ENCODE results near the gene MUSTN1.

The MUSTN1 gene

DNA sequence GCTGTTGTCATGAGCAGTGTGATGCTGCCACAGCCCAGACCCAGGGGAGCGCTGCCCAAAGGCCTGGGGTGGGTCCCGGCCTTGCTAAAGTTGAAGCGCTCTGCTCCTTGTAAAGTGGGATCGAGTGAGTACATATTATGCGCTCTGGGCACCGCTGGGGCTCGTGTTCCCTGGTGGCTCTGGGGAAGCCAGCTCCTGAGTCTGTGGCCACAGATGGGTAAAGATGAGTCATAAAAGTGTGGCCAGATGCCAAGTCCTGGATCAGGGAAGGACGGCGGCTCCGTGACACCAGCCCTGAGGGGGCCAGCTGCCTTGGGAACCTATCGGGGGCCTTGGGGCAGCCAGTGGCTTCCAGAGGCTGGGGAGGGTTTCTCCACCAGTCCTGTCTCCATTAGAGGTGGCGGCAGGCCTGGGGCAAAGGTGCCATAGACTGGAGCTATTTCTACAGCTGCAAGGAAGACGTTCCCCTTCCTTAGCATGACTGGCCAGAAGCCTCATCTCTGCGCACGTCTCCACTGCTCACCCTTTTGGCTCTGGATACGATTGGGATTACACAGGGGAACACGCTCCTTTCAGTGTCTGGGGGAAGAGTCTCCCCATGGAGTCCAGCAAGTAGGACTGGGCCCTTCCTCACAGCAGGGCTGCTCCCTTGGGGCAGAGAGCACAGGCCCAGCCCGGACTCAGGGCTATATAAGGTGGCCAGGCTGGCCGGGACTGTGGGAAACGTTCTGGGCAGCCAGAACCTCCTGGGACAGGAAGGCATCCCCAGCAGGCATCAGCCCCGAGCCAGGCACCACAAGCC lies 3.1 kb downstream of the MUSTN1 start:
- no peak for DNase-seq

DNA sequence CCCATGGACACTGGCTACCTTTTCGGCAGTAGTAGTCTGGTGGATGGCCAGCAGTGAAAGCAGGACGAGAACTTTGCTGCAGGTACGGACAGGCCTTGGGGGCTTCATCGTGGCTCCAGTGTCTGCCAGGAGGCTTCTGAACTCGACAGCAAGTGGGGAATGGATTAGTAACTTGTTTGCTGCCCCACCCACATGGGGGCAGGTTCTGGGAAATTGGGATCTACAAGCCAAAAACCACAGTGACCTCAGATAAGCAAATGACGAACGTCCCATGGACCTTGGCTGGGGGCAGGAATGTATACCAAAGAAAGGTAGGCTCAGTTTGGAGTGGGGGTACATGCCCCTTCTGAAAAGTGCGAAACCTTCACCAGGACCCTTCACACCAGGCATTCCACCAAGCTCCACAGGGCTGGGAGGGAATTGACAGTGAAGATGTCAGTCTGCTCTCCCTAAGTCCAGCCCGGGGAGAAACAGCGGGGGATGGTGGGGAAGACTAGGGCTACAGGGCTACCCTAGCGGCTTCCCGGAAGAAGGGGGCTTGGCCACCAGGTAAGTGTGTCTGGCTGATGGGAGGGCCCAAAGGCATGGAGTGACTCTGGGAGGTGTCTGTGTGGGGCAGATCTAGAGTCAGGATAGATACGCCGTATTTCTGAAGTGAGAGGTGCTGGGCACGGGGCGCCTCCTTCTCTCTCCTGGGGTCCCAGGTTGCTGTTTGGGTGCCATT lies 4.1 kb downstream of the MUSTN1 start, which contains the start of gene ITIH4:
ITIH4 (minus strand) TSS at position 138 of the 724 bp plus-strand sequence; CDS start at position 108, 30 bp downstream.
- no peak for DNase-seq

DNA sequence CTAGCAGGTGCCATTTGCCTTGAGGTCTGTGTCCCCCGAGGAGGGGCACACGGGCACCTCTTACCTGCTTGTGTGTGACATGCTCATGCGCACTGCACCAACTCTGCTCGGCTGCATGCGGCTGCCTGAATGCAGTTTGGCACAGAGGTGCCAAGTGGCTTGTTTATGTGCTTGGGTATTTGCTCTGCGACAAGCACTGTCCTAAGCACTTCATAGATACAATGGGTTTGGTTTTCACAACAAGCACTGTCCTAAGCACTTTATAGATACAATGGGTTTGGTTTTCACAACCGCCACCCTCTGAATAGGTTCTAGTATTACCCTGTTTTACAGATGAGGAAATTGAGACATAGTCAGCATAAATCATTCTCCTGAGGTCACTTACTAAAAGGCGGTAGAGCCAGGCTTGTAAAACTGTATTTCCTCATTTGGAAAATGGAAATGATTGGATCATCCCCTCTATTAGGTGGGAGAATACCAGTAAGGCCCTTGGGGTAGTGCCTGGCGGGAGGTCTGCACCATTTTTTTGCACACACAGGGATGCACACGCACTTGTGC lies 4.8 kb downstream of the MUSTN1 start:
- DNase-seq = no peak

DNA sequence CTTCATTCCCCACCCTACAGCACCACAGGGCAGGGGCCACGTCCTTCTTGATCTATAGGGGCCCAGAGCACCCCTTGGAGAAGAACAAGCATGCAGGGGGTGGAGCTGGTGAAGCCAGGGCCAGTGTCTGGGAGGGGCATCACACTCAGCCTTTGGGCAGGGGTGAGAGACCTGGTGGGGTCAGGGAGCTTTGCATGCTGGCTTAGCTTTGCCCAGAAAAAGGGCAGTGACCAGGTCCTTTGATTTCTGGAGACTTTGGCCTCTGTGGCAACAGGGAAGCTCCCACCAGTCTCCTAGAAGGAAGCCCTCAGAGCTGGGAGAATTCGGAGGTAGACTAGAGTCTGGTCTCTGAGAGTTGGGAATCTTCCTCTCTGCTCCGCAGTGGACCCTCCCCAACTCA lies 5.3 kb downstream of the MUSTN1 start:
- DNase-seq = no peak

DNA sequence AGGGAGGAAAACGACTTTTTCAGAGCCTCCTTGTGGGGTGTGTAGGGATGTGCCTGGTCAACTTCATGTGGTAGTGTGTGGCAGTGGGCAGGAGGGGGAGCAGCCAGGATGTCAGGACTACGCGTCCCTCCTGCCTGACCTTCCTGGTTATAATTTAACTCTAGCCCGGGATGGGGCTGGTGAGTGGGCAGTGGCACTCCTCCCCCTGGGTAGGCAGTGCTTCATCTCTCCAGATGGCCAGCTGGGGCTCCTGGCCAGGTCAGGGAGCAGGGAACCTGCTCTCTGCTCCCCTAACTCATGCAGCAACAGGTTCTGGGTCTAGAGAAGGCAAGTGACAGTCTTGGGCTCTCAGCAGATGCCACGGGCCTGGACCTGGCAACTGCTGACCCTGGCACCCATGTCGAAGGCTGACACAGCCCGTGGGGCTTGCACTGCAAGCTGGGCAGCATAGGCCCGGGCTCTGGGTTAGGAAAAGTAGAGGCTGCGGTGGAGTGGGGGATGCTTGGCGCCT lies 6.9 kb downstream of the MUSTN1 start:
- DNase-seq = no peak

DNA sequence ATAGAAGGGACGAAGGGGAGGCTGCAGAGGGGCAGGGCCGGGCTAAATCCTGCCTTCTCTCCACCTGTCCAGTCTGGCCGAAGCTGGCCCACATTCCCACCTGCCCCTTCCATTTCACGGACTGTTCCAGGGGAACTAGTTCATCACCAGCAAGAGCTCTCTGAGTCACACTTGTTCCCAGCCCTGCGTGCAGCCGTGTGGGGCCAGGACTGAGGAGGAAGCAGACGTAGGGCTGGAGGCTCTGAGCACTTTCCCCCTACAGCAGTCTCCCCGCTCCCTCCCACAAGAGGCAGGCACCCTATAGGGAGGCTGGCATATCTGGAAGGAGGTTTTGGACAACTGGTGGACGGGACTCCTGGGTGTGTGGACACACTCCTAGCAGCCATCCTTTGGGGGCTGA lies 7.4 kb downstream of the MUSTN1 start:
- no peak for DNase-seq

DNA sequence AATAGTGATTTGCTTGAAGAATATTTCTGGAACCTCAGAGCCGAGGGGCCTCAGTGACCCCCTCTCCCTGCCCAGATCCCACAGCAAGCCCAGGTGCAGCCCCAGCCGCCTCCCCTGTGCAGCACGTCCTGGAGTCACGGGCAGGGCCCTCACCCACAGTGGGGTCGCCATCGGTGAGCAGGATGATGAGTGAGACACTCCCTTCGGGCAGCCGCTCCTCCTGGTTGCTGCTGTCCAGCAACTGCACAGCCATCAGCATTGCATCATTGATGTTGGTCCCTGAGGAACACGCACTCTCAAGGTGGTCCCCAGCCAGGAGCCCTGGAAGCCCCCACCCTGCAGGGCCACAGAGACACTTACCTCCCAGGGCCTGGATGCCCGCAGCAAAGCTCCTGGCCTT lies 10.8 kb downstream of the MUSTN1 start:
- no peak for DNase-seq

DNA sequence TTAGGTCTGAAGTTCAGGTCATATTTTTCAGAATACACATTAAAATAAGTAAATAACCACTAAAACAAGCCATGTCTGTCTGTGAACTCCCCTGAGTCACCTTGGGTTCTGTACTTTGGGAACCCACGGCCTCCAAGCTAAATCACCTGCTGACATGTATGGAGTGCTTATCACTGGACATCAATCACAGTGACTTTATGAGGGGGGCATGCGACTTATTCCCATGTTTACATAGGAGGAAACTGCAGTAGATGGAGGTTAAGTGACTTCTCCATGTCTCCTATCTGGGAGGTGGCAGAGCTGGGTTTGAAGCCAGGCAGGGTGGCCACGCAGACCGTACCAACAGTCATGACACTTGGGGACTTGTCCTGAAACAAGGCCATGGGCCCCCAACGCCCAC lies 12.5 kb downstream of the MUSTN1 start:
- DNase-seq = no peak

DNA sequence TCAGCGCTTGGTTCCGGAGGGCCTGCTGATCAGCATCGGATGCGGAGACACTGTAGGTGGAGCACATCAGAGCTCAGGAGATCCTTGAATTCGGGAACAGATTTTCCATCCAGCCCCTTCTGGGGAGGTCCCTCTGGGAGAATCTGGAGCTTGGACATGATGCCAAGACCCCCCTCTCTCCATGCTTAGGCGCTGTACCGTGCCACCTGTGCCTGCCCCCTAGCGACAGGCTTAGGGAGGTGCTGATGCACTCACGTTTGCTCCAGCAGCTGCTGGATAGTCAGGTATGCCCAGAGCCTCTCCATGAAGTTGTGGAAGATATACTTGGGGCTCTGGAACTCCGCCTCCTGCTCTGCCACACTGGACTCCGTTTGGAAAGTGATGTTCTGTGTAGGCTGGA lies 14.1 kb downstream of the MUSTN1 start:
- DNase-seq = no peak

DNA sequence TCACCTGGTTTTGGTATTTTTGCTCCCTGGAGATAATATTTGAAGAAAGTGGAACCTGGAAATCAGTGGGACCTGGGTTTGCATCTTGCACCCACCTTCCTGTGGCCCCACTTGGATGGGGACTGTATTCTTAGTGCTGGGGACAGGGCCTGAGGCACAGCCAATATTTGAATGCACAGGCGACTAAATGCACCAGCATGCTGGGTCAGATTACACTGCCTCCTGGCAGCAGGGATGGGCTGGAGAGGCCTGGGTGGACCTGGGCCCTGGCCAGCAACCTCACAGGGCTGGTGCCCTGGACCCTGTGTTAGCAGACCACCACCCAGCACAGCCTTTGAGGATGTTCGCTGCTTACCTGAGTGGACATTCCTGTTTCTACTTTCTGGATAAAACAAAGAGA lies 14.9 kb downstream of the MUSTN1 start:
- DNase-seq = no peak

DNA sequence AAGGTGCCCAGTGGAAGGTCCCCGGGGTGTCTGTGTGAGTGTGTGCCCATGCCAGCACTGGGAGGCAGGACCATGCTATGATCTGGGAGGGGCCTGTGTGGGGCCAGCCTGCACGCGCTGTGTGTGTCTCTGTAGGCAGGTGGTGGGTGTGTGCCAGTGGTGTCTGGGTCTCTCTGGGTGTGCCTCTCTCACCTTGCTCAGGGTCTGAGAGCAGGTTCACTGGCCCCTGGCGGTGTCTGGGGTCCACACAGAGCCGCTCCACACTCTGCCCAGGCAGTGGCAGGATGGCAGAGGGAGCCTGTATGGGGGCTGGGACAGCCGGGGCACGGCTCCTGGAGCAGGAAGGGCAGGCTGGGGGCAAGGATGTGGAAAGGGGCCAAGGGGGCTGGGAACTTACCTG lies 17.0 kb downstream of the MUSTN1 start:
- no peak for DNase-seq

DNA sequence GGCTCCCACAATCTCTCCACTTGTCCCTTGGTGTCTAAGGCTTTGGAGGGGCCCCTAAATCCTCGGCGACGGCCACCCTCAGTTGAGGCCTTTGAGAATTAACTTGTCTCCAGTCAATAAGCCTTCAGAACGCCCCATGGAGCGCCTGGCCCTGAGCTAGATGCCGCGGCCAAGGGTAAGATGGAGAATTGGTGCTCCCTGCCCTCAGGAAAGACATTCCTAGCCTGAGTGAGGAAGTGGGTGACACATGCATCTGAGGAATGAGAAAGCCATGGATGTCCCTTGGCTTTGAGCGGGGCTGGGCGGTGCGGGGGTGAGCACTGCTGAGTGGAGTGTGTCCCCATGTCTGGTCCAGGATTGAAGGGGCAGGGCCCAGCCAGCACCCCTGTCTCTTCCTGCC lies 17.6 kb downstream of the MUSTN1 start:
- no peak for DNase-seq

DNA sequence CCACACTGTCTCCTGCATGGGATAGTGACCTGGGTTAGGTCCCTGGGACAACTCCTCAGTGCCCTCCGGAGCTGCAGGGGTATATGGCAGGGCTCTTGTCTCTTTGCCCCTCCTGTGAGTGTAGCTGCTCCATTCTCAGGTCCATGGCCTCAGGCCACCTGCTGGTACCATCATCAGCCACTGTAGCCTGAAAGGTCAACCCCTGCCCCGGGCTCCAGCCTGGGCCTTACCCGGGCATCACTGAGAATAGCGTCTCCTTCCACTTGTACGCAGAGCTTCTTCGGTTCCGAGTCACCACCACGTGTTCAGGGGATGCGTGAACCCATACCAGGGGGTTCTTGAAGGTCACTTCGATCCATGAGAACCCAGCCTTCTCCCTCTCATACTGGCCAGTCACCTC lies 18.2 kb downstream of the MUSTN1 start:
- no peak for DNase-seq

DNA sequence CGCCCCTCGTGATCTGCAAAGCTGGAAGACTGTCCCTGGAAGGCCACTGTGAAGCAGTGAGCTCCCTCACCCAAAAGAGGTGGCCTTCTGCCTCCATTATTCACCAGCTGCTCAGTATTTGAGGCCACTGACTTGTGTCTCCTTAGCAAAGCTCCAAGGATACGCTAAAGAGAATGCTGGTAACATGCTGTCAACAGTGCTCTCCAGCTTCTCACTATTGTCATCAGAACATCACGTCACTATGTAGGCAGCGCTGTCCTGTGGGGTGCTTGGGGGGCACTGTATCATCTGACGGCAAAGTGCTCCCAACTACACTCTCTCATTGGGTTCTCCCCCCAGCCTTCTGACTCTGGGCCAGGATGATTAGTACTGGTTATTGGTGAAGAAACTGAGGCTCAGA lies 18.6 kb downstream of the MUSTN1 start:
- DNase-seq = no peak

DNA sequence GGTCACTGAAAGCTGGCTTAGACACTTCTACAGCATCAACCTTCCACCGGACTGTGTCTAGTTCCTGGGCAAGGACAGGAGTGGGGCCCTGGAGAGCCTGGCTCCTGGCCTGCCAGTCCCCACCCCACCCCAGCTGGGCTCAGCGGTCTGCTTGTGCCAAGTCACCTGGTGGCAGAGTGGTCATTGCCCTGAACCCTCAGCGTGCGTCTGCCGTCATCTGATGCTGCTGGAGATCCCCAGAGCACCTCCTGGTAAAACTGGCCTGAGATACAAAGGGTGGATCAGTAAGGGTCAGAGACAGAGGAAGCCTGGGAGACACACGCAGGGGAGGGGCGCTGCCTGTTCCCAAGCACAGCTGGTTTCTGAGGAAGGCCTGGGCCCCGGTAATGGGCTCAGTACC lies 21.0 kb downstream of the MUSTN1 start:
- DNase-seq = no peak

DNA sequence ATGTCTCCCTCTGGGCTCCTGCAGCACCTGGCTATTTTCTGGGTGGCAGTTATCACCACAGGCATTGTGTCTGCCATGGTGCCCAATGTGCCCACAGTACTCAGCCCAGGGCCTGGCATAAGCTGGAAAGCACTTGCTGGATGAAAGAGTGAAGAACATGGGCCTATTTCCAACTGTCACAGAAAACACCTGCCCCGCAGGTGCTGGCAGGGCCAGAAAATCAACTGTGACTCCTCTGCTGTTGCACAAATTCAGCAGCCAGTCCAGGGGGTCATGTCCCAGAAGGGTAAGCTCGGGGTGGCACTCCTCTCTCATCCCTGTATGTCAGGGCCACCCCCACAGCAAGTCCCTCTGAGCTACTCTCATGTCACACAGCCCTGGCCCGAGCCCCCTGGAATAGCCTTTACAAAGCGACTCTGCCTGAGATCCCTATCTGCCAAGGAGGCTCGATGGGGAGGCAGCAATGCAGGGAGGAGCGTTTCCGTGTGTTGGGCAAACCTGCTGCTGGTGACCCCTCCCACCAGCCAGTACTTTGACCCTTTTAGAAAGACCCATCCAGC lies 23.3 kb downstream of the MUSTN1 start:
- no peak for DNase-seq

DNA sequence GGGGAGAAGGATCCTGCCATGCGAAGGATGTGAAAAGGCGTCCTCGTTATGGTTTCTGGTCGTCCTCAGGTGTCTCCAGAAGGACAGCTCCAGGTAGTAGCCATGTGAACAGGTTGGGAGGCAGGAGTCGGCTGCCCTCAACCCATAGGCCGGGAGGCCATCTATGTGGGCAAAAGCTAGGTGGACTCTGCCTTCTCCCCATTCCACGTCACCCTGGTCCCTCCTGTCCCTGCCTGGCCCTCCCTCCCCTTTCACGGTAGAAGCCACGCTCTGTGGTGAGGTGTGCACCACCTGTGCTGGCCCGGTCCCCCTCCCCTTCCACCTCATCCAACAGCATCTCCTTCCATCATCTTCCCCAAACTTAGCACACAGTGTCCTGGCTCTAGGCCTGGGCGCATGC lies 23.9 kb downstream of the MUSTN1 start:
- no peak for DNase-seq

DNA sequence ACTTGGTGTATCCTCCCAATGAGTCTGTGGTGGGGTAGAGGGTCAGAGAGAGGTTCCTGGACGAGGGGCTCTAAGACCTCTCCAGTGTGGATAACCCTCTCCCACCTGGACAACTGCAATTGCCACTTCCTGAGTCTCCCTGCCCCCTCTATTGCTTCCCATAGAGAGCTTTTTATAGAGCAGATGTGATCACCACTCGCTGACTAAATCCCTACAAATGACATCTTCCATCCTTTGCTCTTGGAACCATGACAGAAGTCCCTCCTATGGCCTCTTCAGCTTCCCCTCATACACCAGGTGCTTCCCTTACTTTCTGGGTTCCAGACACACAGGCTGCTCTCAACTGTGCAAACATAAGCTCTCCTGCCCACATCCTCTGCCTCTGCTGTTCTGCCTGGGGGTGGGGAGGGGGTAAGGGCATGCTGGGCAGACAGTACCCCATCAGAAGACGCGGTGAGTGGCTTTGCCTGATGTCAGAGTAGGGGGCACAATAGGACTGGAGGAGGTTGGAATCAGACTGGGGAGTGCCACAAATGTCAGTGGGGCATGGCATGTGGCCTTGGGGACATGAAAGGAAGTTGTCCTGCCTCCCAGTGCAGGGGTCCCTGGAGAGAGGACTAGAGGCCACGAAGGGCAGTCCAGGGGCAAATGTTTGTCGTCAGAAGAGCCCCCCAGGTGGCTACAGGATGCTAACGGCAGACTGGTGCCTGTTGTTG lies 25.0 kb downstream of the MUSTN1 start:
- DNase-seq = no peak

DNA sequence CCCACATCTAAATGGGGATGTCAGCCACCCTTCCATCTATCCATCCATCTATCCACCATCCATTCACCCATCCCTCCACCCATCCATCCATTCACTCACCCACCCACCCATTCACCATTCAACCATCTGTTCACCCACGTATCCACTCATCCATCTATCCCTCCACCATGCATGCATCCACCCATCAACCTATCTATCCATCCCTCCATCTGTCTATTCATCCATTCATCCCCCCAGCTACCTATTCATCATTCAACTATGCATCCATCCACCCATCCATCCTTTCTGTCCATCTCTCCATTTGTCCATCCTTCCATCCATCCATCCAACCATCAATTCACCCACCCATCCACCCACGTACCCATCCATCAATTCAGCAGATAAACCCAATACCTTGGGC lies 25.7 kb downstream of the MUSTN1 start:
- DNase-seq = no peak

DNA sequence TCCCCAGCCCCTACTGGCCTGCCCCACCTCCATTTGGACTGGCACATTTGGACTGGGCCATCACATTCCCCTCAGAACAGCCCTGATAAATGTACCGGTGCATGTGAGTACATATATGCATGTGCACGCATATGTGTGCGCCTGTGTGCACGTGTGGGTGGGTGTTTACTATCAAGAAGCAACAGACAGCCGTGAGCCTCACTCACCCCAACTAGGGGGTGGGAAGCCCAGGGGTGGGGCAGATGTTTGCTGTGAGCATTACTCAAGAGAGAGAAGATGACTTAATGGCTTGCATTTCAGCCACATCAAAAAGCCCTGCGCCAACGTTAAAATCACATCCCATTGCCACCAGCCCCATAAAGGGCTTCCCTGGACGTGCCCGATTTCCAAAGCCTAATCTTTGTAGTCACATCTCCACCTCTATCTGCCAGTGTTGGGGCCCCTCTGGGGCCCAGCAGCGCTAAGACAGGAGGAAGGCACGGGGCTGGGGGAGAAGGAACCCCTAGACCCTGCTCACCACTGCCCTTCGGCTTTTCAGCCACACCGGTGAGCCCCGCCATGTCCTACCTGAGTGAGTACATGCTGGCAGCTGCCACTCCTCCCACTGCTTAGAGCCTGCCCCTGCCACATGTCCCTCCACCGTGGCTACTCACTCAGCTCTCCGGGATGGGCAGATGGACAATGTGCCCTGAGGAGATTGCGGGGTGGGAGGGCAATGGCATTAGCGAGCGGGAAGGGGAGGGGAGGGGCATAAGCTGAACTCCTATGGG lies 29.4 kb downstream of the MUSTN1 start:
- no peak for DNase-seq

DNA sequence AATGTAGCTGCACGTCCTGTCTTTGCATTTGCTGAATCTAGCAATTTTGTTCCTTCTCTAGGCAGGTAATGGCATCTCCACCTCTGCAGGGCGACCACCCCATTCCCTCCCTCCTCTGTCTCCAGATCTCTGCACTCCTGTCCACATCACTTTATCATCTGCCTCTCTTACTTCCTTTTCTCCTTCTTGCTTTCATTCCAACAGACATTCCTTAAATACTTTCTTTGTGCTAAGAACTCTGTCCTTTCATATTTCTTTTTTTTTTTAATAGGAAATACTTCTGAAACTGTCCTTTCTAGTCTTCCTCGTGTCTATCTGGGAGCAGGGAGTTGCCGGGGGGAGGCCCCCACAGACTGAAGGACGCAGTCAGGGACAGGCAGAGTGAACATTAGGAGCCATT lies 33.0 kb downstream of the MUSTN1 start:
- no peak for DNase-seq

DNA sequence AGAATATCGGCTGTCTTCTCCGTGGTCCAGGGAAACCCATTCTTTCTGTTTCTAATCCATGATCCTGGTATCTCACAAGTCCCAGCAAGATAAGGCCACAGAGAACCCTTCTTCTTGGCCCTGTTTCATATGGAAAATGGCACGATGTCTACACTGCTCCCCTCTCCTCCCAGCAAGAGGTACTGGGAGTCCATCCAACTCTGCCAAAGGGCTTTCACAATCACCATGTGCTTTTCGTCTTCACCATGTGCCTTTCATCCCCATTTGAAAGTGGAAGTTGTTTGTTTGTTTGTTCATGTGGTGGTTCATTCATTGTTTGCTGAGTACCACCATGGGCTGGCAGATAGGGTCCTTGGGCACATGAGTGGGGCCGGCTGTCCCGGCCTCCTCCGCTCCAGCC lies 34.7 kb downstream of the MUSTN1 start:
- no peak for DNase-seq

Data from SIG-M5 (cell line).